Fibroblast of lung (primary cell): ENCODE data around the gene IP6K2. TPM values are rescaled to one million over a fixed set of nuclear protein-coding genes. Genes with fewer than 3 reads are reported as not detected.

Experiments
- DNase-seq, 2 donors: peaks; one replicate each; pipeline versions ENCODE4 v3.0.0 to v3.0.0-alpha.2; 2010; ENCODE audit warnings: low read depth in 2 of 2
- H2AFZ ChIP-seq: 2 replicates; pipeline ENCODE4 v1.5.1; 2012; ENCODE audit warnings: low read length, control low read depth, inconsistent platforms
- H3K27ac ChIP-seq: 2 replicates; pipeline ENCODE4 v1.5.1; 2011; ENCODE audit warnings: low read length, control low read depth; ENCODE audit not compliant: insufficient read depth
- H3K27me3 ChIP-seq: 2 replicates; pipeline ENCODE4 v1.5.1; 2011; ENCODE audit warnings: mild to moderate bottlenecking, low read length; ENCODE audit not compliant: control insufficient read depth, insufficient read depth
- H3K36me3 ChIP-seq: 2 replicates; pipeline ENCODE4 v1.5.1; 2011; ENCODE audit warnings: low read length; ENCODE audit not compliant: control insufficient read depth, insufficient read depth
- H3K4me1 ChIP-seq: 2 replicates; pipeline ENCODE4 v1.5.1; 2011; ENCODE audit warnings: low read length; ENCODE audit not compliant: control insufficient read depth, insufficient read depth; ENCODE audit errors: extremely low read depth
- H3K4me2 ChIP-seq: 2 replicates; pipeline ENCODE4 v1.5.1; 2011; ENCODE audit warnings: low read length, control low read depth; ENCODE audit not compliant: insufficient read depth; ENCODE audit errors: extremely low read depth
- H3K4me3 ChIP-seq, 4 experiments: fragments of 200-600 bp in 1 of 4; sonication (generic) in 1 of 4; replicated peaks in 1 of 4; 2 replicates each; pipeline ENCODE4 v1.5.1; 2011 to 2016; ENCODE audit warnings: low read length in 4 of 4, low read depth in 3 of 4, mild to moderate bottlenecking in 3 of 4, control low read depth in 2 of 4, inconsistent platforms in 1 of 4, mixed read lengths in 1 of 4; ENCODE audit not compliant: insufficient read depth in 1 of 4; ENCODE audit errors: control extremely low read depth in 1 of 4
- H3K79me2 ChIP-seq: 2 replicates; pipeline ENCODE4 v1.5.1; 2012; ENCODE audit warnings: mild to moderate bottlenecking, low read length, inconsistent platforms; ENCODE audit not compliant: control insufficient read depth, insufficient read depth
- H3K9ac ChIP-seq: 2 replicates; pipeline ENCODE4 v1.5.1; 2011; ENCODE audit warnings: mild to moderate bottlenecking, low read length, control low read depth; ENCODE audit not compliant: insufficient read depth
- H3K9me3 ChIP-seq: 2 replicates; pipeline ENCODE4 v1.5.1; 2012; ENCODE audit warnings: low read depth, low read length; ENCODE audit not compliant: control insufficient read depth, insufficient read depth
- H4K20me1 ChIP-seq: 2 replicates; pipeline ENCODE4 v1.5.1; 2011; ENCODE audit warnings: low read length; ENCODE audit not compliant: control insufficient read depth, insufficient read depth; ENCODE audit errors: extremely low read depth
- CTCF ChIP-seq, 2 donors: IDR thresholded peaks in 1 of 2; conservative IDR thresholded peaks in 1 of 2; 1 replicate in 1 of 2; 2 replicates in 1 of 2; pipeline ENCODE4 v1.5.1; 2011 to 2012; ENCODE audit warnings: low read length in 2 of 2, control low read depth in 1 of 2, inconsistent platforms in 1 of 2, low read depth in 1 of 2, mild to moderate bottlenecking in 1 of 2
- EZH2 ChIP-seq: IDR thresholded peaks from 2 replicates; pipeline ENCODE4 v1.5.1; 2012; ENCODE audit warnings: low read length, control low read depth, mild to moderate bottlenecking; ENCODE audit errors: missing control alignments
- polyA plus RNA-seq, 2 donors: library from polyadenylated mRNA; depleted of rRNA in 1 of 2; stranded (reverse) in 1 of 2; unstranded in 1 of 2; fragments of >200 nt; gene quantifications; 2 replicates each; pipeline ENCODE4 v1.2.1, GENCODE V29; 2011 to 2012; ENCODE audit warnings: missing spikeins in 1 of 2
- total RNA-seq: library from RNA; depleted of rRNA; stranded (reverse); fragments of >200 nt; gene quantifications from 2 replicates; pipeline ENCODE4 v1.2.1, GENCODE V29; 2014

IP6K2 gene
- total and polyA plus RNA-seq, 2 donors (not counting 1 experiment from before 2014, with no cell fraction given): 53.5 to 58.9 TPM

- H3K36me3 ChIP-seq: no peaks in the 10 kb centered on the region
- TF ChIP-seq CTCF (conservative IDR thresholded peaks at IDR 0.05 in 1 of 2, IDR thresholded peaks at IDR 0.05 in 1 of 2; ENCODE audit: low read depth in 1 of 2, low read length in 2 of 2) (no peak), EZH2 (no peak)
- no peak overlapping the region for H3K9ac ChIP-seq
- no peaks in the 10 kb centered on the region for H4K20me1 ChIP-seq
- H3K4me1 ChIP-seq: no peaks in the 10 kb centered on the region
- DNase-seq: no peak
- no peak overlapping the region for H3K4me2 ChIP-seq
- no peaks in the 10 kb centered on the region for H3K9me3 ChIP-seq
- no peak overlapping the region for H3K27ac ChIP-seq
- no peaks in the 10 kb centered on the region for H3K27me3 ChIP-seq
- H3K4me3 ChIP-seq: no peak overlapping the region
- no peak overlapping the region for H2AFZ ChIP-seq
- no peaks in the 10 kb centered on the region for H3K79me2 ChIP-seq
Observed at GRCh38 chr3:48652923-48653715, 63.9 kb downstream of the IP6K2 start.

- Histone ChIP-seq H3K27me3 (no peaks in the 10 kb centered on the region), H2AFZ (no peak overlapping the region), H3K9ac (no peak overlapping the region), H3K9me3 (no peaks in the 10 kb centered on the region), H3K4me3 (no peak overlapping the region), H4K20me1 (no peaks in the 10 kb centered on the region), H3K4me2 (no peak overlapping the region), H3K36me3 (no peaks in the 10 kb centered on the region), H3K79me2 (no peaks in the 10 kb centered on the region), H3K27ac (no peak overlapping the region), H3K4me1 (no peaks in the 10 kb centered on the region)
- TF ChIP-seq CTCF (conservative IDR thresholded peaks at IDR 0.05 in 1 of 2, IDR thresholded peaks at IDR 0.05 in 1 of 2; ENCODE audit: low read depth in 1 of 2, low read length in 2 of 2): no peak
- no peak for TF ChIP-seq EZH2
- DNase-seq: no peak
Observed at GRCh38 chr3:48651771-48652170, 65.2 kb downstream of the IP6K2 start.

- Histone ChIP-seq H3K27ac (no peak overlapping the region), H3K9me3 (no peaks in the 10 kb centered on the region), H3K36me3 (no peaks in the 10 kb centered on the region), H4K20me1 (no peaks in the 10 kb centered on the region), H3K9ac (no peak overlapping the region), H3K4me3 (no peak overlapping the region), H2AFZ (no peak overlapping the region), H3K27me3 (no peaks in the 10 kb centered on the region), H3K79me2 (no peaks in the 10 kb centered on the region), H3K4me1 (no peaks in the 10 kb centered on the region), H3K4me2 (no peak overlapping the region)
- no peak for TF ChIP-seq EZH2
- TF ChIP-seq CTCF (conservative IDR thresholded peaks at IDR 0.05 in 1 of 2, IDR thresholded peaks at IDR 0.05 in 1 of 2; ENCODE audit: low read depth in 1 of 2, low read length in 2 of 2): no peak
- DNase-seq: no peak
Observed at GRCh38 chr3:48650723-48651122, 66.3 kb downstream of the IP6K2 start.
